ENCODE measurements around the gene NWD2. TPM values are rescaled to one million over a fixed set of nuclear protein-coding genes. Genes with fewer than 3 reads are reported as not detected.

Gene NWD2
- polyA plus RNA-seq, 1 donor from 2014 or later = 0.06 TPM

GRCh38 chr4:37393889-37394288 lies 149.3 kb downstream of the NWD2 start:
- Histone ChIP-seq H3K4me2 (ENCODE audit: low read length) (no peak overlapping the region), H3K9me3 (ENCODE audit: low read length) (no peaks in the 10 kb centered on the region), H2AFZ (ENCODE audit: low read depth, low read length) (no peak overlapping the region), H3K9ac (ENCODE audit: low read length) (no peak overlapping the region), H3K79me2 (replicated peaks; ENCODE audit: insufficient read depth, low read length) (no peaks in the 10 kb centered on the region), H3K27ac (ENCODE audit: low read length) (no peak overlapping the region), H3K9me2 (ENCODE audit: insufficient read depth, low read length) (no peaks in the 10 kb centered on the region), H3F3A (ENCODE audit: insufficient read depth, low read length, poor library complexity, severe bottlenecking) (no peaks in the 10 kb centered on the region), H3K36me3 (ENCODE audit: insufficient read depth, low read length) (no peaks in the 10 kb centered on the region), H4K20me1 (ENCODE audit: insufficient read depth) (no peaks in the 10 kb centered on the region), H3K4me3 (ENCODE audit: low read length) (no peak overlapping the region), H3K27me3 (ENCODE audit: insufficient read depth, low read depth, low read length) (no peaks in the 10 kb centered on the region)
- TF ChIP-seq SMC3 (conservative IDR thresholded peaks at IDR 0.05; ENCODE audit: poor library complexity) = no peak
- no peak for TF ChIP-seq EZH2 (IDR thresholded peaks at IDR 0.05; ENCODE audit: borderline replicate concordance, insufficient read depth, low read length, poor library complexity, severe bottlenecking)
- no peak for TF ChIP-seq TAF1 (IDR thresholded peaks at IDR 0.05; ENCODE audit: low read depth)
- no peak for TF ChIP-seq RAD21 (conservative IDR thresholded peaks at IDR 0.05)
- TF ChIP-seq EP300 (conservative IDR thresholded peaks at IDR 0.05; ENCODE audit: poor library complexity, severe bottlenecking) = no peak
- no peak for TF ChIP-seq MXI1 (conservative IDR thresholded peaks at IDR 0.05; ENCODE audit: poor library complexity, severe bottlenecking)
- no peak for TF ChIP-seq POLR2AphosphoS5 (IDR thresholded peaks at IDR 0.05)
- TF ChIP-seq CTCF (IDR thresholded peaks at IDR 0.05; ENCODE audit: poor library complexity, severe bottlenecking) = no peak

GRCh38 chr4:37397505-37397904 lies 153.0 kb downstream of the NWD2 start:
- no peak overlapping the region for H3K27ac ChIP-seq (ENCODE audit: low read length)
- H3K9ac ChIP-seq (ENCODE audit: low read length) = no peak overlapping the region
- no peak overlapping the region for H3K4me3 ChIP-seq (ENCODE audit: low read length)
- no peaks in the 10 kb centered on the region for H3K79me2 ChIP-seq (replicated peaks; ENCODE audit: insufficient read depth, low read length)
- H3K27me3 ChIP-seq (ENCODE audit: insufficient read depth, low read depth, low read length) = no peaks in the 10 kb centered on the region
- H4K20me1 ChIP-seq (ENCODE audit: insufficient read depth) = no peaks in the 10 kb centered on the region
- H3K9me2 ChIP-seq (ENCODE audit: insufficient read depth, low read length) = no peaks in the 10 kb centered on the region
- no peaks in the 10 kb centered on the region for H3K36me3 ChIP-seq (ENCODE audit: insufficient read depth, low read length)
- H2AFZ ChIP-seq (ENCODE audit: low read depth, low read length) = no peak overlapping the region
- H3K4me2 ChIP-seq (ENCODE audit: low read length) = no peak overlapping the region
- peaks cover 2% of the 10 kb centered on the region for H3F3A ChIP-seq (ENCODE audit: insufficient read depth, low read length, poor library complexity, severe bottlenecking)
- no peaks in the 10 kb centered on the region for H3K9me3 ChIP-seq (ENCODE audit: low read length)
- TF ChIP-seq CTCF (IDR thresholded peaks at IDR 0.05; ENCODE audit: poor library complexity, severe bottlenecking) (no peak), REST (IDR thresholded peaks at IDR 0.05; ENCODE audit: borderline replicate concordance) (no peak), TAF1 (IDR thresholded peaks at IDR 0.05; ENCODE audit: low read depth) (no peak), EZH2 (IDR thresholded peaks at IDR 0.05; ENCODE audit: borderline replicate concordance, insufficient read depth, low read length, poor library complexity, severe bottlenecking) (no peak), MXI1 (conservative IDR thresholded peaks at IDR 0.05; ENCODE audit: poor library complexity, severe bottlenecking) (no peak), SMC3 (conservative IDR thresholded peaks at IDR 0.05; ENCODE audit: poor library complexity) (no peak), POLR2AphosphoS5 (IDR thresholded peaks at IDR 0.05) (no peak)
